Measurements from ENCODE around the gene SLC44A3.

DNA sequence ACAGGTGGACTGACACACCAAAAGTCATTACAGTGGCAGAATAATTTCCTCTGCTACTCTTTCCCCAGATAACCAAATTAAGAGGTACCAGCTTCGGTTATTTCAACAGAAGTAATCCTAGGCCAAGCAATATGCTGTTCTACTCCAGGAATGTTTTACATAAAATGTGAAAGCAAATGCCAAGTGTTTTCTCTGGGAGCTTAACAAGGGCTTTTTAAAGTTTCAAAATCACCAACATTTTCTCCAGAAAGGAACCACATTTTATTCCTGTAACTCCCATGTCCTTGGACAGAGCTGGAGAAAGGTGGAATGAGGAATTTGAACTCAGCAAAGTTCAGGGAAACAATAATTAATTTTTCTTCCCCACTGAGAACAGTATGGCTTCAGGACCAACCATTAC is 79.6 kb downstream of the SLC44A3 start:
- TF ChIP-seq SIN3A (IDR thresholded peaks at IDR 0.05; ENCODE audit: borderline replicate concordance in 2 of 2, control insufficient read depth in 1 of 2, low read depth in 2 of 2, low read length in 2 of 2) (no peak), MAX (CRISPR knock-in tag; IDR thresholded peaks at IDR 0.05) (no peak), CTCF (IDR thresholded peaks at IDR 0.05 in 2 of 3, conservative IDR thresholded peaks at IDR 0.05 in 1 of 3; ENCODE audit: insufficient read depth in 2 of 3, low read depth in 1 of 3, low read length in 3 of 3) (no peak), TARDBP (IDR thresholded peaks at IDR 0.05) (no peak), MYNN (IDR thresholded peaks at IDR 0.05) (no peak), MYNN (CRISPR knock-in tag; IDR thresholded peaks at IDR 0.05) (no peak), RCOR1 (IDR thresholded peaks at IDR 0.05; ENCODE audit: borderline replicate concordance in 1 of 2, low read depth in 2 of 2, low read length in 2 of 2) (no peak), SMC3 (conservative IDR thresholded peaks at IDR 0.05; ENCODE audit: insufficient read depth, low read depth, low read length) (no peak), HDAC2 (IDR thresholded peaks at IDR 0.05) (no peak)

All from K562 (cell line).